T-helper 1 cell (primary cell): ENCODE data around the gene PLEKHM3.

Experiments
- DNase-seq, 5 donors: peaks; one replicate each; pipeline ENCODE4 v3.0.0-alpha.2; 2012 to 2020

Gene PLEKHM3

GRCh38 chr2:207783514-207783913 is 241.8 kb downstream of the PLEKHM3 start:
- no peak for DNase-seq

GRCh38 chr2:207782238-207783030 is 242.9 kb downstream of the PLEKHM3 start:
- DNase-seq: no peak

- no peak for DNase-seq
Measured at GRCh38 chr2:207779523-207779922, 245.8 kb downstream of the PLEKHM3 start.

- no peak for DNase-seq
Measured at GRCh38 chr2:207778298-207778882, 246.9 kb downstream of the PLEKHM3 start.

- DNase-seq: no peak
Measured at GRCh38 chr2:207777124-207777523, 248.2 kb downstream of the PLEKHM3 start.

GRCh38 chr2:207775473-207775872 is 249.9 kb downstream of the PLEKHM3 start:
- DNase-seq: no peak

DNA sequence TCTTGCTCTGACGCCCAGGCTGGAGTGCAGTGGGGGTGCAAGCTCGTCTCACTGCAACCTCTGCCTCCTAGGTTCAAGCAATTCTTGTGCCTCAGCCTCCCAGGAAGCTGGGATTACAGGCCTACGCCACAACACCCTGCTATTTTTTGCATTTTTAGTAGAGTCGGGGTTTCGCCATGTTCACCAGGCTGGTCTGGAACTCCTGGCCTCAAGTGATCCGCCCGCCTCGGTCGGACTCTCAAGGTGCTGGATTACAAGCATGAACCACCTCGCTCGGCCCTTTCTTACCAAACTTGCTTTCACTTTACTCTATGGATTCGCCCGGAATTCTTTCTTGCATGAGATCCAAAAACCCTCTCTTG is 252.5 kb downstream of the PLEKHM3 start:
- no peak for DNase-seq

GRCh38 chr2:207772081-207772843 is 253.1 kb downstream of the PLEKHM3 start:
- peak in 1 of 5 donors; percentile 35 for DNase-seq

DNA sequence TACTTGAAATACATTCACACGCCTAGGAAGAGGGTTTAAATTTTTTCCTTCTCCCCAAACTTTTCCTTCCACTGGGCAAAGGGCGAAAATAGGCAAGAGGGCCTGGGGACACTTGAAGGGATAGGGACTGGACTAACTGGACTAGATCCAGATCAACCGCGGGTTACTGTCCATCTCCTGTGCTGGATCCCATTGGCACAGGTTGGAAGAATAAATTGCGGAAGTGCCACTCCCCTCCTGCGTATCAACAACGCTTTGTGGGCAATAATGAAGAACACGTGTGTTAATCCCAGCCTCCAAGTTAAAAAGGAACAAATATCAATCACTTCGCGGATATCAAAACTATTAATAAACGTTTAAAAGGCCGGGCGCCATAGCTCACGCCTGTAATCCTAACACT is 253.9 kb downstream of the PLEKHM3 start:
- no peak for DNase-seq
